Naive thymus-derived CD4-positive, alpha-beta T cell (primary cell): ENCODE measurements around the gene RAP1GDS1. TPM values are rescaled to one million over a fixed set of nuclear protein-coding genes. Genes with fewer than 3 reads are reported as not detected.

Source experiments
- ATAC-seq: fragments of 150-1000 bp; cut with Tn5 transposase; 2 replicates; pipeline ENCODE4 v1.10.0; 2021; ENCODE audit warnings: mild to moderate bottlenecking, moderate library complexity
- CTCF ChIA-PET: fragments of 350-600 bp; sonication (Branson Sonifier 250); formaldehyde crosslinking; loops from one replicate; lab custom pipeline; 2021; ENCODE audit warnings: antibody characterized with exemption; lab: Charles Lee
- POLR2A ChIA-PET: fragments of 350-600 bp; sonication (Branson Sonifier 250); formaldehyde crosslinking; loops from one replicate; lab custom pipeline; 2021; ENCODE audit warnings: antibody characterized with exemption, inconsistent platforms; lab: Charles Lee
- DNase-seq, 9 donors: peaks; one replicate each; pipeline versions ENCODE4 v3.0.0 to v3.0.0-alpha.2; 2020 to 2022; ENCODE audit warnings: mixed read lengths in 1 of 9
- H3K27ac ChIP-seq: one replicate; pipeline ENCODE4 v1.7.0; 2013; ENCODE audit warnings: mild to moderate bottlenecking, low read depth, low read length, moderate library complexity
- H3K27me3 ChIP-seq, 2 donors: one replicate each; pipeline ENCODE4 v1.7.0; 2013; ENCODE audit warnings: low read length in 2 of 2, mild to moderate bottlenecking in 2 of 2, moderate library complexity in 2 of 2; ENCODE audit not compliant: control insufficient read depth in 2 of 2, insufficient read depth in 2 of 2
- H3K36me3 ChIP-seq, 3 experiments: 1 replicate in 2 of 3; 2 replicates in 1 of 3; pipeline ENCODE4 v1.7.0; 2013; ENCODE audit warnings: low read length in 3 of 3, mild to moderate bottlenecking in 3 of 3, moderate library complexity in 1 of 3; ENCODE audit not compliant: insufficient read depth in 3 of 3, control insufficient read depth in 2 of 3
- H3K4me1 ChIP-seq, 2 donors: one replicate each; pipeline ENCODE4 v1.7.0; 2013; ENCODE audit warnings: low read length in 2 of 2, mild to moderate bottlenecking in 2 of 2, moderate library complexity in 1 of 2; ENCODE audit not compliant: control insufficient read depth in 2 of 2, insufficient read depth in 2 of 2
- H3K4me3 ChIP-seq: 2 replicates; pipeline ENCODE4 v1.7.0; 2013; ENCODE audit warnings: mild to moderate bottlenecking, low read length
- H3K9me3 ChIP-seq, 3 experiments: 1 replicate in 2 of 3; 2 replicates in 1 of 3; pipeline ENCODE4 v1.7.0; 2013; ENCODE audit warnings: low read length in 3 of 3; ENCODE audit not compliant: control insufficient read depth in 2 of 3
- H3K27ac Mint-ChIP-seq, 9 donors: one replicate each; pipeline ENCODE4 v1.8.0; 2020 to 2022; ENCODE audit warnings: mixed read lengths in 9 of 9, mild to moderate bottlenecking in 8 of 9, moderate library complexity in 5 of 9, inconsistent platforms in 2 of 9
- H3K27me3 Mint-ChIP-seq, 5 donors: one replicate each; pipeline ENCODE4 v1.8.0; 2021 to 2022; ENCODE audit warnings: mixed read lengths in 5 of 5, mild to moderate bottlenecking in 1 of 5
- H3K36me3 Mint-ChIP-seq, 5 donors: one replicate each; pipeline ENCODE4 v1.8.0; 2020 to 2022; ENCODE audit warnings: mixed read lengths in 5 of 5, mild to moderate bottlenecking in 3 of 5, inconsistent platforms in 1 of 5
- H3K4me1 Mint-ChIP-seq, 7 donors: one replicate each; pipeline ENCODE4 v1.8.0; 2020 to 2022; ENCODE audit warnings: mixed read lengths in 7 of 7, mild to moderate bottlenecking in 3 of 7, inconsistent platforms in 1 of 7
- H3K4me3 Mint-ChIP-seq, 10 donors: one replicate each; pipeline ENCODE4 v1.8.0; 2020 to 2022; ENCODE audit warnings: mild to moderate bottlenecking in 10 of 10, mixed read lengths in 10 of 10, moderate library complexity in 6 of 10, inconsistent platforms in 2 of 10
- H3K9me3 Mint-ChIP-seq, 11 donors: one replicate each; pipeline ENCODE4 v1.8.0; 2020 to 2022; ENCODE audit warnings: mixed read lengths in 11 of 11, mild to moderate bottlenecking in 4 of 11, inconsistent platforms in 1 of 11, moderate library complexity in 1 of 11
- intact Hi-C, 2 donors: fragments of 100-400 bp; cut with micrococcal nuclease; formaldehyde crosslinking; loops; one replicate each; pipeline ENCODE4 v1.15.1; 2023
- polyA plus RNA-seq, 2 donors: library from polyadenylated mRNA; unstranded; fragments of 300-500 nt; fragmentation: Illumina TruSeq; gene quantifications; one replicate each; pipeline ENCODE4 v1.2.3, GENCODE V29; 2021
- total RNA-seq, 6 experiments: library from RNA in 5 of 6; stranded (reverse) in 5 of 6; gene quantifications; 1 replicate in 5 of 6; 2 replicates in 1 of 6; pipeline ENCODE4 v1.2.3 and lab custom pipeline; 2021 to 2026

The RAP1GDS1 gene, protein sequence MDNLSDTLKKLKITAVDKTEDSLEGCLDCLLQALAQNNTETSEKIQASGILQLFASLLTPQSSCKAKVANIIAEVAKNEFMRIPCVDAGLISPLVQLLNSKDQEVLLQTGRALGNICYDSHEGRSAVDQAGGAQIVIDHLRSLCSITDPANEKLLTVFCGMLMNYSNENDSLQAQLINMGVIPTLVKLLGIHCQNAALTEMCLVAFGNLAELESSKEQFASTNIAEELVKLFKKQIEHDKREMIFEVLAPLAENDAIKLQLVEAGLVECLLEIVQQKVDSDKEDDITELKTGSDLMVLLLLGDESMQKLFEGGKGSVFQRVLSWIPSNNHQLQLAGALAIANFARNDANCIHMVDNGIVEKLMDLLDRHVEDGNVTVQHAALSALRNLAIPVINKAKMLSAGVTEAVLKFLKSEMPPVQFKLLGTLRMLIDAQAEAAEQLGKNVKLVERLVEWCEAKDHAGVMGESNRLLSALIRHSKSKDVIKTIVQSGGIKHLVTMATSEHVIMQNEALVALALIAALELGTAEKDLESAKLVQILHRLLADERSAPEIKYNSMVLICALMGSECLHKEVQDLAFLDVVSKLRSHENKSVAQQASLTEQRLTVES
- 10 to 100 TPM; 30.2 to 59.1 (median 37.0) TPM for total RNA-seq
- 10 to 100 TPM; 29.6 to 30.7 TPM for polyA plus RNA-seq
- total RNA-seq (lab: John Stamatoyannopoulos, UW), result 24.8 reads per million, percentile 55 among the genes with 10 or more reads in this experiment

DNA sequence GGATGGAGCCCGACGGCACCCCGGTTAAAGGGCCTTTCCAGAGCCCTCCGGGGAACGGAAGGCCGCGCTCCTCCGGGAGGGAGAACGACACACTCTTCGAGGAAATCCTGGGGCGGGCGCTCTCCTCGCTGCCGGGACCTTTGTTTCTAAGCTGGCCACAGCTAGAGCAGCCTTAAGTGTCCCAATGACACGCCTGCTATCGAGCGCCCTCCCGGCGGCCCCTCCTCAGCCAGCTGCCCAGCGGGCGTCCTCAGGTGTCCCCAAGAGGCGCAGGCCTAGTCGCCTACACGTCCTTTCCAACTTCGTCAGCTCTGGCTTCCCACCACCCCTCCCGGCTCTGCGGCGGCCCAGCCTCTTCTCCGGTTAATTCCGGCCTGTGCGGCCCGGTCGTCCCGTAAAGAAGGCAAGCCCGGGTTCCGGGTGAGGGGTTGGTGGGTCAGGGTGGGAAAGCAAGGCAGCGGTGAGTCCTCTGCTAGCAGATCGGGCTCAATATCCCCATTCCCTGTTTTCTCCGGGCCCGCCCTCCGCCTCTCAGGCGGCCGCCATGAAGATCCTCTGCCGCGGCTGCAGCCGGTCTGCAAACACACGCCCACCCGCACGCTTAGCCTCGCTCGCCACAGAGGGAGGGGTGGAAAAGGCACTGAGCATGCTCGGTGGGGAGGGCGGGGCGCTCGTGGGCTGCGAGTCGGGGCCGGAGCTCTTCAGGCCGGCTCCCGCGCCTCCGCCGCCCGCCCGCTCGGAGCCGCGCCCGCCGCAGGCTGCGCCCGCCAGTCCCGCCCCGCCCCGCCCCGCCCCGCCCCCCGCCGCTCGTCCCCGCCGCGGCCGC, at the start of gene RAP1GDS1:
Gene RAP1GDS1 (plus strand): TSS at position 806 of the 826 bp plus-strand sequence. CDS start 182 bp downstream, outside the sequence.
- Histone ChIP-seq H3K4me1 (peaks cover 5 to 12% of the 10 kb centered on the region in 2 donors), H3K27me3 (no peaks in the 10 kb centered on the region), H3K36me3 (peaks cover 0 to 4% (median 0%) of the 10 kb centered on the region in 3 experiments), H3K4me3 (peak within 1 kb of the TSS; percentile 90), H3K9me3 (no peaks in the 10 kb centered on the region), H3K27ac (peak within 1 kb of the TSS; percentile 86)
- ATAC-seq, result peak; percentile 85
- ChIA-PET POLR2A (interaction anchor here (0.6 to 2.8 kb wide), 16 partner anchors 8 to 828 kb away, joined by 3 to 27 read pairs (median 4); partner anchors contain the start of genes ADH5, EIF4E, METAP1 and STPG2), CTCF (interaction anchor here (1.0 kb wide), 1 partner anchor 23 kb away, joined by 3 read pairs; no protein-coding TSS in a partner anchor)
- H3K27me3 Mint-ChIP-seq, result no peaks in the 10 kb centered on the region
- peaks cover 31 to 60% (median 54%) of the 10 kb centered on the region in 7 donors for H3K4me1 Mint-ChIP-seq
- peak within 1 kb of the TSS; percentile 84 to 98 (median 92) for H3K27ac Mint-ChIP-seq
- H3K4me3 Mint-ChIP-seq, result peak within 1 kb of the TSS; percentile 92 to 99 (median 94)
- intact Hi-C loops, result loop anchor here (1.0 to 10.0 kb wide), 17 partner anchors 30 to 1834 kb away; partner anchors contain the start of genes DAPP1 (in 2 of the 2), EIF4E (in 2 of the 2), METAP1 (in 2 of the 2) and STPG2 (in 2 of the 2)
- H3K36me3 Mint-ChIP-seq, result peaks cover 0 to 16% (median 0%) of the 10 kb centered on the region in 5 donors
- no peaks in the 10 kb centered on the region for H3K9me3 Mint-ChIP-seq
- peak; percentile 65 to 95 (median 75) for DNase-seq

DNA sequence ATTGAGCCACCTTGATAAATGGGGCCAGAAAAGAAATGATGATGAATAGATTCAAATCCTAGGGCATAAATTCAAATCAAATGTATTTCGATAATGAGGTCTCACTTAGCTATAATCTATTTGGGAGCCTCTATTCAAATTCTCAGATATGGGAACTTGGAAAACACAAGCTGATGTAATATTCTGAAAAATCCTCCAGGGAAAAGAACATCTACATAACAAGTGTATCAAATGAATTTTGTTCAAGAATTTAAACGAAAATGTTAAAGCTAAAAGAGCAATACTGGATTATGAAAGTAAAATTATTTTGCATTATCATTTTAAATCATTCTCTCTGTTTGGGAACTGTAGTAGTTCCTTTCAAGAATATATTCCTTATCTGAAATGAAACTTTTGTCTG, 38.9 kb upstream of the RAP1GDS1 start:
- H3K27ac ChIP-seq, result no peak overlapping the region
- no peak overlapping the region for H3K4me3 ChIP-seq
- H3K36me3 ChIP-seq, result no peaks in the 10 kb centered on the region
- CTCF ChIA-PET, result no interaction called here
- no peak for DNase-seq
- Mint-ChIP-seq H3K27ac (no peak overlapping the region), H3K9me3 (peaks cover 0 to 2% (median 0%) of the 10 kb centered on the region in 11 donors), H3K4me1 (no peaks in the 10 kb centered on the region), H3K4me3 (no peak overlapping the region), H3K27me3 (peaks cover 0 to 3% (median 0%) of the 10 kb centered on the region in 5 donors), H3K36me3 (no peaks in the 10 kb centered on the region)
- POLR2A ChIA-PET, result no interaction called here
- no peak for ATAC-seq
- intact Hi-C loops, result no loop called here
- no peaks in the 10 kb centered on the region for H3K9me3 ChIP-seq
- no peaks in the 10 kb centered on the region for H3K4me1 ChIP-seq
- H3K27me3 ChIP-seq, result no peaks in the 10 kb centered on the region

DNA sequence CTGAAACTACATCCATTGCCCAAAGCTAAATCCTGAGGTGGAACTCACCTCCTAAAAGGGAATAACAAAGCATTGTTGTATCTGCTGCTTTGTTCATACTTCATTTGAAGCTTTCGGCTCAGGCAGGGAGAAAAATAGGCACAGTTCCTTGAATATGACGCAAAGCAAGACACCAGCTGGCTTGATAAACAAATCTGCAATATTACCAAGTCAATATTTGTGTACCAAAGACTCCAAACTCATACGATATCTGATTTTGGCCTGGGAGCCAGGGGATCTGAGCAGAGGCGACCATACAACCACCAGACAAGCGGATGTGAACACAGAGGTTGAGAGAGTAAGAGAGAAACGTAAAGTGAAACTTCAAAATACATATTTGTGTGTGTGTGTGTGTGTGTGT, 34.8 kb upstream of the RAP1GDS1 start:
- H3K4me3 ChIP-seq, result no peak overlapping the region
- POLR2A ChIA-PET, result no interaction called here
- ATAC-seq, result no peak
- H3K9me3 ChIP-seq, result no peaks in the 10 kb centered on the region
- no peaks in the 10 kb centered on the region for H3K4me1 ChIP-seq
- intact Hi-C loops, result no loop called here
- no peak overlapping the region for H3K4me3 Mint-ChIP-seq
- no peak overlapping the region for H3K27ac Mint-ChIP-seq
- no peaks in the 10 kb centered on the region for H3K36me3 ChIP-seq
- H3K4me1 Mint-ChIP-seq, result no peaks in the 10 kb centered on the region
- no peaks in the 10 kb centered on the region for H3K27me3 Mint-ChIP-seq
- H3K9me3 Mint-ChIP-seq, result peaks cover 0 to 2% (median 0%) of the 10 kb centered on the region in 11 donors
- no peaks in the 10 kb centered on the region for H3K27me3 ChIP-seq
- DNase-seq, result no peak
- no peaks in the 10 kb centered on the region for H3K36me3 Mint-ChIP-seq
- CTCF ChIA-PET, result no interaction called here
- H3K27ac ChIP-seq, result no peak overlapping the region

DNA sequence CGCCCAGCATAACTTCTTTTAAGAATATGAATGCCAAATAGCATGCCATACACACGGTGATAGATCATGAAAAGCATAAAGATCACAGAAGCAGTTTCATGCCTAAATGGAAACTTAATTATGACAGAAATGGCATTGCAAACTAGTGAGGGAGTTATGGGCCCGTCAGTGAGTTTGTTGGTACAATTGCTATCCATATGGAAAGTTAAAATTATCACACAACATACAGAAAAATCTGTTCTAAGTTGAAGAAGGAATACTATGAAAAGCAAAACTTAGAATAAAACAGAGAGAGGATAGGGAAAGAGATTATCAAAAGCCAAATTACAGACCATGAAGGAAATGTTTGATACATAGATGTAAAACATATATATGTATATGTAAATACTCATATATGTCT, 30.2 kb upstream of the RAP1GDS1 start:
- intact Hi-C loops, result no loop called here
- ATAC-seq (no peak), DNase-seq (no peak)
- H3K4me1 Mint-ChIP-seq, result peaks cover 0 to 2% (median 0%) of the 10 kb centered on the region in 7 donors
- H3K4me1 ChIP-seq, result no peaks in the 10 kb centered on the region
- H3K4me3 ChIP-seq, result no peak overlapping the region
- no peak overlapping the region for H3K4me3 Mint-ChIP-seq
- H3K27ac ChIP-seq, result no peak overlapping the region
- no peaks in the 10 kb centered on the region for H3K27me3 ChIP-seq
- no peaks in the 10 kb centered on the region for H3K36me3 ChIP-seq
- H3K27ac Mint-ChIP-seq, result no peak overlapping the region
- ChIA-PET POLR2A (no interaction called here), CTCF (no interaction called here)
- H3K9me3 Mint-ChIP-seq, result no peaks in the 10 kb centered on the region
- H3K9me3 ChIP-seq, result no peaks in the 10 kb centered on the region
- H3K27me3 Mint-ChIP-seq, result no peaks in the 10 kb centered on the region
- H3K36me3 Mint-ChIP-seq, result no peaks in the 10 kb centered on the region

DNA sequence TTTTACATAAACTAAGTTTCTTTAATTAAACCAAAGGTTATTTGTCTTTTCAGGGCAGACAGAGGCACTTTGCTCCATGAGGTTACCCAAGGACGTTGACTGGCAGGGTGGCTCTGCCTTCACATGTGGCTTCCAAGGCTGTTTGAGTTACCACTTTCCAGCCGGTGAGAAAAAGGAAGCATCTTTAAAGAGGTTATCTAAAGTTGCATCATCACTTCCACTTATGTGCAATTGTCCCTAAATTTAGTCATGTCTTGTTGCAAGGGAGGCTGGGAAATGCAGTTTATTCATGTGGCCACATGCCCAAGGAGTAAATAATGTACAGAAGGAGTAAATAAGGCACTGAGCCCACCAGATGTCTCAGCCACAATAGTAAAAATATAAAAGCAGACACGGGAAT, 29.0 kb upstream of the RAP1GDS1 start:
- Mint-ChIP-seq H3K27ac (no peak overlapping the region), H3K4me3 (no peak overlapping the region), H3K27me3 (peaks cover 0 to 4% (median 0%) of the 10 kb centered on the region in 5 donors), H3K9me3 (no peaks in the 10 kb centered on the region), H3K36me3 (no peaks in the 10 kb centered on the region), H3K4me1 (peaks cover 0 to 2% (median 0%) of the 10 kb centered on the region in 7 donors)
- Histone ChIP-seq H3K36me3 (no peaks in the 10 kb centered on the region), H3K4me1 (no peaks in the 10 kb centered on the region), H3K4me3 (no peak overlapping the region), H3K9me3 (no peaks in the 10 kb centered on the region), H3K27me3 (no peaks in the 10 kb centered on the region), H3K27ac (no peak overlapping the region)
- POLR2A ChIA-PET, result no interaction called here
- intact Hi-C loops, result no loop called here
- CTCF ChIA-PET, result no interaction called here
- DNase-seq (no peak), ATAC-seq (peak; percentile 48)

DNA sequence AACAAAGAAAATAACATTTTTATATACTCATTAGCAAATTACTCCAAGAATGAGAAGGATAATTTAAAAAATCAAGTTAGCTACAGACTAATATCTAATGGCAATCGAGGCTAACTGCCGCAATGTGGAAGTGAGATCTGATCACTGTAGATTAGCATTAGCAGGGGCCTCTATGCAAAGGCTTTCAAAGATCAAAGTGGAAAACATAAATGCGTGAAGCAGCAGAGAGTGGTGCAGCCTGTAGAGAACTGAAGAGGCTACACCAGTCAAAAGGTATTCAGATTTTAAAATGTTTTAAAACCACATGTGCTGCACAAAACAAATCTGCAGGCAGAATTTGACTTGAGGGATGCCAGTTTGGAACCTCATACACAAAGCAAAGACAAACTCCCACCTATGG, 24.0 kb upstream of the RAP1GDS1 start:
- DNase-seq (no peak), ATAC-seq (no peak)
- Histone ChIP-seq H3K4me1 (no peaks in the 10 kb centered on the region), H3K27me3 (no peaks in the 10 kb centered on the region), H3K4me3 (no peak overlapping the region), H3K36me3 (no peaks in the 10 kb centered on the region), H3K27ac (no peak overlapping the region), H3K9me3 (no peaks in the 10 kb centered on the region)
- ChIA-PET POLR2A (no interaction called here), CTCF (interaction anchor here (0.7 kb wide), 1 partner anchor 271 kb away, joined by 3 read pairs; no protein-coding TSS in a partner anchor)
- no peak overlapping the region for H3K4me3 Mint-ChIP-seq
- intact Hi-C loops, result no loop called here
- peaks cover 0 to 2% (median 0%) of the 10 kb centered on the region in 11 donors for H3K9me3 Mint-ChIP-seq
- H3K4me1 Mint-ChIP-seq, result peaks cover 0 to 2% (median 0%) of the 10 kb centered on the region in 7 donors
- peaks cover 0 to 3% (median 0%) of the 10 kb centered on the region in 5 donors for H3K36me3 Mint-ChIP-seq
- peaks cover 3 to 25% (median 7%) of the 10 kb centered on the region in 5 donors for H3K27me3 Mint-ChIP-seq
- no peak overlapping the region for H3K27ac Mint-ChIP-seq
